Naive B cell (primary cell): Measurements from ENCODE around the gene DACT2. TPM values are rescaled to one million over a fixed set of nuclear protein-coding genes. Genes with fewer than 3 reads are reported as not detected.
"Not testable (repeated sequence)": the region's sequence is repeated elsewhere in the genome, so short reads cannot be mapped to it uniquely, and the experiment has no call there.

ENCODE experiments used
- ATAC-seq, 2 donors: fragments of 150-1000 bp; cut with Tn5 transposase; 2 replicates each; pipeline ENCODE4 v1.10.0; 2021; ENCODE audit warnings: low read depth in 2 of 2, mild to moderate bottlenecking in 2 of 2, moderate library complexity in 2 of 2
- DNase-seq: peaks from one replicate; pipeline ENCODE4 v3.0.0; 2022
- H3K27ac Mint-ChIP-seq, 6 donors: one replicate each; pipeline ENCODE4 v1.8.0; 2020 to 2022; ENCODE audit warnings: mild to moderate bottlenecking in 6 of 6, mixed read lengths in 6 of 6, moderate library complexity in 5 of 6, inconsistent platforms in 2 of 6
- H3K27me3 Mint-ChIP-seq, 3 donors: one replicate each; pipeline ENCODE4 v1.8.0; 2021 to 2022; ENCODE audit warnings: mixed read lengths in 3 of 3, mild to moderate bottlenecking in 1 of 3
- H3K36me3 Mint-ChIP-seq, 2 donors: one replicate each; pipeline ENCODE4 v1.8.0; 2020 to 2022; ENCODE audit warnings: mixed read lengths in 2 of 2, inconsistent platforms in 1 of 2, mild to moderate bottlenecking in 1 of 2
- H3K4me1 Mint-ChIP-seq, 3 donors: one replicate each; pipeline ENCODE4 v1.8.0; 2020 to 2022; ENCODE audit warnings: mixed read lengths in 3 of 3, inconsistent platforms in 1 of 3, mild to moderate bottlenecking in 1 of 3, moderate library complexity in 1 of 3
- H3K4me3 Mint-ChIP-seq, 8 donors: one replicate each; pipeline ENCODE4 v1.8.0; 2020 to 2022; ENCODE audit warnings: mild to moderate bottlenecking in 8 of 8, mixed read lengths in 8 of 8, moderate library complexity in 8 of 8, inconsistent platforms in 2 of 8
- H3K9me3 Mint-ChIP-seq, 7 donors: one replicate each; pipeline ENCODE4 v1.8.0; 2020 to 2022; ENCODE audit warnings: mixed read lengths in 7 of 7, mild to moderate bottlenecking in 5 of 7, inconsistent platforms in 2 of 7, moderate library complexity in 1 of 7
- polyA plus RNA-seq, 6 donors: library from polyadenylated mRNA; unstranded; fragments of 300-500 nt; fragmentation: Illumina TruSeq; gene quantifications; one replicate each; pipeline ENCODE4 v1.2.3, GENCODE V29; 2021; ENCODE audit warnings: low read depth in 6 of 6

The DACT2 gene
- polyA plus RNA-seq, 6 donors from 2014 or later: not detected

DNA sequence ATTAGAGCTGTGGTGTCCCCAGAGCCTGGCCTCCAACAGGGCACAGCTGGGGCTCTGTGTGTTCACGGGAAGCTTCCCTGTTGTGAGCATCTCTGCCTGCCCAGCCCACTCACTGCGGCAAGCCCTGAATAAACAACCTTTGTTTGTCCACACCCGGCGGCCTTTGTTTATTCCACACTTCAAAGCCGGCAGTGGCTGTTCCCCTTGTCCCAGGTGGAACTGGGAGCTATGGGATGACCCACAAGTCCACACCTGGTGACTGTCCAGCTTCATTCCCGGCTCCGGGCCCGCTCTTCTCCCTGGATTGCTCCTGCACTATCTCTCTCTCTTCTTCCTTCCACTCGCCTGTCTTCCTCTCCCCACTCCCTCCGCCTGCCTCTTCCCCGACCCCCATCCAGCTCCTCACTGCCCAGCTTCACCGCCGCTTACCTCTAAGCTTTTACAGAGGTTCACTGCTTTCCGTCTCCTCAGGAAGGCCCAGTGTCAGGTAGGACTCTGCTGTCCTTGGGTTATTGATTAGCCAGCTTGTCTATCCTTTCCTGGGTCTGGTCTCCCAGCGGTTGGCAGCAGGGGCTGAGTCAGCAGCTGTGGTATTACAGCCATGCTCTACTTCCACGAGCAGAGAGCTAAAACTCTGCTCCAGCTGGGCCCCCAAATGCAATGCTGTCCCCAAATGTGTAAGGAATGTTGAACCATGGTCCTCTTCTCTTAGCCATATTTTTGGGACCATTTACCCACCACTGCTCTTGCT, 17.8 kb downstream of the DACT2 start:
- no peak for DNase-seq
- H3K27ac Mint-ChIP-seq: no peak overlapping the region
- peaks cover 0 to 3% (median 0%) of the 10 kb centered on the region in 7 donors for H3K9me3 Mint-ChIP-seq
- H3K27me3 Mint-ChIP-seq: peaks cover 0 to 16% (median 7%) of the 10 kb centered on the region in 3 donors
- no peak overlapping the region for H3K4me3 Mint-ChIP-seq
- no peaks in the 10 kb centered on the region for H3K4me1 Mint-ChIP-seq
- ATAC-seq: no peak
- H3K36me3 Mint-ChIP-seq: no peaks in the 10 kb centered on the region

DNA sequence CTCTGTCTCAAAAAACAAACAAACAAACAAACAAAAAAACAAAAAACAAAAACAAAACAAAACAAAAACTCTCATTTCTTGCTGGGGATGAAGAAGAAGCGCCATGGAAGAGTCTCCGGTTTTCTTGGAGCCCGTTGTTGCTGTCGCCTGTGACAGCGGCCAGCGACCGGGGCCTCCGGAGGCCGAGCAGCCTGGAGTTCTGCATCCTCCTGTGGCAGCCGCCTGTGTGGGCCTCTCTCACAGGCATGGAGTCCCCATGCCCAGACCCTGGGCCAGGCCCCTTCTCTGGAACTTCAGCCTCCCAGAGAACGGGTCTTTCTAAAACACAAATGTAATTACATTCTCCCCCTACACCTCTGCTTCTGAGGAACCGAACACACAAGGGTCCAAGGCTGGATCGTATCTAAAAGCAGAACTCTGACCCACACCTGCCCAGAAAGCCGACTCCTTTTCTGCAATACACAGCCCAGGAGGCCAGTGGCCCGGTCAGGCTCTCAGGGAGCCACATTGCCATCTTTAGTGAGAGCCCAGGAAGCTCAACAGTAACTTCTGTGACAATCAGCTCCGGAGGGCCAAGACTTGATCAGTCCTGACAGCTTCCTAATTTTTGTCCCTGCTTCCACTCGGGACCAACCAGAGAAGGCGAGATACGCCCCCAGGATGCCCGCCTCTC, 18.5 kb downstream of the DACT2 start:
- no peaks in the 10 kb centered on the region for H3K36me3 Mint-ChIP-seq
- H3K9me3 Mint-ChIP-seq: peaks cover 0 to 4% (median 0%) of the 10 kb centered on the region in 7 donors
- no peak for ATAC-seq
- no peak overlapping the region for H3K27ac Mint-ChIP-seq
- H3K4me3 Mint-ChIP-seq: no peak overlapping the region
- no peaks in the 10 kb centered on the region for H3K4me1 Mint-ChIP-seq
- no peak for DNase-seq
- peaks cover 0 to 16% (median 7%) of the 10 kb centered on the region in 3 donors for H3K27me3 Mint-ChIP-seq

DNA sequence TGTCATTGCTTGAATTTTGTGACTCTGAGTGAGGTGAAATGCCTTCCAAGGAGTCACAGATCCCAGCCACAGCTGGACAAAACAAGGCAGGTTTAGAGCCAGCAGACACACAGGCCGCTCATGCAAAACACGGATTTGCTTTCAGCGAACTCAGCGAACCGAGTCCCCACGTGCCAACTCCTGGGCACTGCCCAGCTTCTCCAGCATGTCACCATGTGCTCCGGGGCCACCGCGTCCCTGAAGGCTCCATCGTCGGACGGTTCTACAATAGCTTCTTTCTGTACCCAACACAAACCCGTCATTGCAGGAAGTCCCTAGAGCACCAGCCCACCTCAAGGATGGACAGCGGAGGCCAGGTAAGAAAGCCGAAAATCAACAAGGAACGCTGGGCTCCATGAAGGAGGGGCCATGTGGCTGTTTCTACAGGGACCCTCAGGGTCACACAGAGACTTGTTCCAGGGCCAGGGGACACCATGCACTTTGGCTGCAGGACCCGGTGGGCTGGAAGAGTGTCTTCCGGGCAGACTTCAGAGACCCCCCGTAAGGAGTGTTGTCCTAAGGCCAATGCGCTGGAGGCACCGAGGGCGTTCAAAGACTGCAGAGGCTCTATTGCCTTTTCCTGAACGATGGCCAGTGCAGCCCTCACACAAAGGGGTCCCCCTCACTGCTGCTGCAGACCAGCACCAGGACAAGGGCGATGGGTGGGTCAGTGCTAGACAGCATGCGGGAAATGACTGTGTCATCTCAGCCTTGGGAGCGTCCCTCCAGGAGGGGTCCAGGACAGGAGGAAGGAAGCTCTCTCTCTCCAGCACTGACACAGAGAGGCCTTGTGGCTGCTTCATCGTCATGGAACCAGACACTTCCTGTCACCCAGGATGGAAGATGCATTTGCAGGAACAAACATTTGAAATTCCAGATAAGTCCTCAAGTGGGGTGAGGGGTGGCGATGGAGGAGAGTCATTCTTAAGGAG, 19.8 kb downstream of the DACT2 start:
- Mint-ChIP-seq H3K27ac (no peak overlapping the region), H3K36me3 (peaks cover 0 to 6% of the 10 kb centered on the region in 2 donors), H3K4me3 (no peak overlapping the region), H3K27me3 (peaks cover 0 to 16% (median 7%) of the 10 kb centered on the region in 3 donors), H3K4me1 (no peaks in the 10 kb centered on the region), H3K9me3 (peaks cover 0 to 11% (median 0%) of the 10 kb centered on the region in 7 donors)
- DNase-seq (no peak), ATAC-seq (no peak)

DNA sequence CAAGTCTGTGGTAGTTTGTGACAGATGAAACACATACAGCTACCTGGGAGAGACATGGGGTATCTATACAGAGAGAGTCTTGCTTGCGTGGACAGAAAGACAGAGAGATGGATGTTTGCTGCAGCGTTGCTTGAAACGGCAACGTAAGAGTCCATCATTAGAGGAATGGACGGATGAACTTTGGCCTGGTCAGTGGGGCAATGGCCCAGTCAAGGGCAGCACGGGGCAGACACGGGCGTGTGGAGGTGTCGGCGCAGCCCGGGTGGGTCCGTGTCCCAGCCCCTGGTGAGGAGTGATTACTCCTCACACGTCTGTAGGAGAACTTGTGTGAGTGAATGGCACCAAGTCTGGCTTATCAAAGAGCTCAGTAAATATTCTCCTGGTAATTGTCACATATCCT, 21.9 kb downstream of the DACT2 start:
- H3K27ac Mint-ChIP-seq: no peak overlapping the region
- DNase-seq: no peak
- peaks cover 0 to 6% of the 10 kb centered on the region in 2 donors for H3K36me3 Mint-ChIP-seq
- no peak for ATAC-seq
- no peak overlapping the region for H3K4me3 Mint-ChIP-seq
- H3K4me1 Mint-ChIP-seq: no peaks in the 10 kb centered on the region
- peaks cover 0 to 9% (median 7%) of the 10 kb centered on the region in 3 donors for H3K27me3 Mint-ChIP-seq
- H3K9me3 Mint-ChIP-seq: peaks cover 0 to 11% (median 0%) of the 10 kb centered on the region in 7 donors

DNA sequence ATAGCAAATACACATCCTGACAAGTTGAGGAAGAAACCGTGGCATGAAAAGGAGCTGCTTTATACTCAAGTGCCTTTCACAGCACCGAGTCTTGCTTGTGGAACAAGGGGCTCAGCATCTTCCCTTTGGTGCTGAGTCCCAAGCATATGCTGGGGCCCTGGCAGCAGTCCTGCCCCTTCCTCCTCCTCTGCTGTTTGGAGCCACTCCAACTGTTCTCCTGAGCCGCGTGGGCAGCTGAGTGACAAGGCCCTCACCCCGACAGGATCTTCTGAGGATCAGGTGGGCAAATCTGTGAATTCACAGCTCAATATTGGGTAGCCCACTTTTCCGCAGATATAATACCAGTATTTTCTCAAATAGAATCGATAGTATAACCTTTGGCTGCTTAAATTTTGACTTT, 24.7 kb downstream of the DACT2 start:
- Mint-ChIP-seq H3K27ac (no peak overlapping the region), H3K9me3 (peaks cover 0 to 7% (median 0%) of the 10 kb centered on the region in 7 donors), H3K4me3 (no peak overlapping the region), H3K4me1 (no peaks in the 10 kb centered on the region), H3K36me3 (peaks cover 0 to 6% of the 10 kb centered on the region in 2 donors), H3K27me3 (no peaks in the 10 kb centered on the region)
- DNase-seq: no peak
- ATAC-seq: no peak

DNA sequence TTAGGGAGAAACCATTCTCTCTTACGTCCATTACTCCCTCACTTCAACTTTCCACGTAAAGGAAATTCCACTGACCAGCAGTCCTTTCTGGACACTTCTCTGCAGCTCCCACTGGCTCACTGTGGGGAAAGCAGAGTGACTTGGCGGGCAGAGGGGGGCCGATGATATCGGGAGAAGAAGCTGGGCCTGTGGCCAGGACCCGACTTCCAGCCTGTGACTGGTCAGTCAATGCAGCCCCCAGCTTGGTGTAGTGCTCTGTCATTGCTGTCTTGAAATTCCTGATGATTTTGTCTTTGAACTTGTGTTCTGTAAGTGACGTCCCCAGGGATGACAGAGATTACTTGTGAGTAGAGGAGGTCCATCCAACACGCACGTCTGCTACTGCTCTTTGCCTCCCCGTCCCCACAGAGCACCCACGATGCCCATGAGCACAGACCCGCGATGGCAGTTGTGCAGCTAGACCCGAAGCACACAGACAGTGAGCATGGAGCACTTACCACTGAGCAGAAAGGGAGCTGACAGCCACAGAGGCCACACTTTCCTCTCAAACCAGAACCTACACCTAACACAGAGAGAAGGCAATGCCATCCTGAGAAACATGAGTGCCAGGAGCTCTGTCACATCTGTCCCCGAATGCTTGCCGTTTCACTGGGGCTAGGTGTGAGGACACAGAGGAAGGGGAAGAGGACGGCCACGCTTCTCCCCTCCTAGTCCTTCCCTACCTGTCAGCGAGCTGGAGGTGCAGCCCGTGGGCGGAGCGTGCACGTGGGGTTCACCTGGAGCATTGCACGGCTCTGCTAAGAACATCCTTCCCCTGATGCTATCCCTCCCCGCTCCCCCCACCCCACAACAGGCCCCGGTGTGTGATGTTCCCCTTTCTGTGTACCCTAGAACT, 25.7 kb downstream of the DACT2 start:
- DNase-seq: no peak
- no peak for ATAC-seq
- Mint-ChIP-seq H3K9me3 (peaks cover 0 to 7% (median 0%) of the 10 kb centered on the region in 7 donors), H3K27me3 (no peaks in the 10 kb centered on the region), H3K4me3 (no peak overlapping the region), H3K4me1 (no peaks in the 10 kb centered on the region), H3K36me3 (peaks cover 0 to 6% of the 10 kb centered on the region in 2 donors), H3K27ac (no peak overlapping the region)

DNA sequence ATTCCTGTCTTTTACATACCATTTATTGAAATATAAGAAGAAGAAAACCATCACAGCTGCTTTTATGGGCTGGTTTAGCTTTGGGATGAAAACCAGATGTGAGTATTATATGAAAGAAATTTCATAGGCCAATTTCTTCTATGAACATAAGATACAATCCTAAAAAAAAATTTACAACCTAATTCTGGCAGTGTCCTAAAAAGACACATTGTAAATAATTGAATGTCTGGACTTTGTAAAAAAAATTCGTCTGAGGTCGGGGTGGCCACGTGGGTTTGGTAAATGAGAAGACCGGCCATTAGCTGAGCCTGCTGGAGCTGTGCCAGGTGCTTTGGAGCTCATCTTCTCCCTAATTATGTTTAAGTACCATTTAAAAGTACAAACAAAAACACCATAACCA, 26.8 kb downstream of the DACT2 start:
- DNase-seq (no peak), ATAC-seq (no peak)
- peaks cover 0 to 7% (median 0%) of the 10 kb centered on the region in 7 donors for H3K9me3 Mint-ChIP-seq

DNA sequence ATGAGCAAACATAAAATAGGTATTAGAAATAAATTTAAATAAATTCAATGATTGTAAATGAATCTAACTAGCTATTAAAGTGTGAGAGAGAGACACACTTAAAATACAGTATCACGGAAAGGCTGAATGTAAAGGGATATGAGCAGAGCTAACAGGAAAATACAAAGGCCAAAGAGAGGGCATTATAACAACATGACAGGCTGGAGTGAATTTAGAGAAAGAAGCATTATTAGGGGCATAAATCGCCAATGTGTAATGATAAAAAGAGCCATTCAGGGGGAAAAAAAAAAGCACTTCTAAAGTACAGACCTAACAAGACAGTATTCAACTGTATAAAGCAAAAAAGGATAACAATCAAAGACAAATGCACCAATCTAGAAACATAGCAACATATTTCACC, 28.1 kb downstream of the DACT2 start:
- H3K27me3 Mint-ChIP-seq: peaks cover 0 to 8% (median 0%) of the 10 kb centered on the region in 3 donors
- H3K4me3 Mint-ChIP-seq: no peak overlapping the region
- H3K27ac Mint-ChIP-seq: no peak overlapping the region
- H3K9me3 Mint-ChIP-seq: peaks cover 0 to 7% (median 0%) of the 10 kb centered on the region in 7 donors
- peaks cover 0 to 6% of the 10 kb centered on the region in 2 donors for H3K36me3 Mint-ChIP-seq
- ATAC-seq (no peak), DNase-seq (no peak)
- H3K4me1 Mint-ChIP-seq: no peaks in the 10 kb centered on the region

More for the DNA sequence above, 26.8 kb downstream of the DACT2 start:
- no peak overlapping the region for H3K4me3 Mint-ChIP-seq
- H3K27me3 Mint-ChIP-seq: peaks cover 0 to 7% (median 0%) of the 10 kb centered on the region in 3 donors
- no peak overlapping the region for H3K27ac Mint-ChIP-seq
- no peaks in the 10 kb centered on the region for H3K4me1 Mint-ChIP-seq
- H3K36me3 Mint-ChIP-seq: peaks cover 0 to 6% of the 10 kb centered on the region in 2 donors

DNA sequence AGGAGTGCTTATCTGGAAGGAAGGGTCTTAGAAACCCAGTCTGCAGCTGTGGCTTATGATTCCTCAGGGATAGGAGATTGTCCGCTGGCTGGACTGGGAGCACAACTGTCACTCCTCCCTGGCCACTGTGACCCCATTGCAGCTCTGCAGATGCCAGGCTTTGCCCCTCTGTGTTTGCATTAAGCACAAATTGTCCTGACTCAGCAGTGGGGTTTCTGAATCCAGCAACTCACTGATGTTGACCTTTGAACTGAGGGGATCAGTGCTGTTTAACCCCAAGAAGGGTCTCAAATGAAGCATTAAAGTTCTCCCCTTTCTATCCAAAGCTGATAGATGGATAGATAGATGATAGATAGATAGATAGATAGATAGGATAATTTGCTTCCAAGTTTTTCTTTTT, 29.5 kb downstream of the DACT2 start:
- ATAC-seq (no peak), DNase-seq (no peak)
- H3K4me1 Mint-ChIP-seq: no peaks in the 10 kb centered on the region
- no peaks in the 10 kb centered on the region for H3K36me3 Mint-ChIP-seq
- no peak overlapping the region for H3K27ac Mint-ChIP-seq
- H3K9me3 Mint-ChIP-seq: no peaks in the 10 kb centered on the region
- H3K4me3 Mint-ChIP-seq: no peak overlapping the region
- peaks cover 0 to 13% (median 0%) of the 10 kb centered on the region in 3 donors for H3K27me3 Mint-ChIP-seq

DNA sequence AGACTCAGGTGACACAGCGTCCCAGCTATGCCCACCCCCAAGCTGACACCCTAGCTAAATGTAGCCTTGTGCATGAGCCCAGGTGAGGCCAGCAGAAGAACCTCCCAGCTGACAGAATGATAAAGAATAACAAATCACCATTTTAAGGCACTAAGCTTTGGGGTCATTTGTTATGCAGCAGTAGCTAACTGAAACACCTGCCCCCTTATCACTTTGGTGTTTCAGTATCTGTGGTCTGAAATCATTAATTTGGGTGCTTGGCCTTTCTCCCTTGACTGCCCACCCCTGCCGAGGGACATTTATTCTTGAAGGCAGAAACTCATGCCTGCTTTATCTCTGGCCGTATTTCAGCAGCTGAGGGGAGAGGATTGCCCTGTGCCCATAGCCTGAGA, 30.0 kb downstream of the DACT2 start:
- no peak for DNase-seq
- no peak for ATAC-seq

DNA sequence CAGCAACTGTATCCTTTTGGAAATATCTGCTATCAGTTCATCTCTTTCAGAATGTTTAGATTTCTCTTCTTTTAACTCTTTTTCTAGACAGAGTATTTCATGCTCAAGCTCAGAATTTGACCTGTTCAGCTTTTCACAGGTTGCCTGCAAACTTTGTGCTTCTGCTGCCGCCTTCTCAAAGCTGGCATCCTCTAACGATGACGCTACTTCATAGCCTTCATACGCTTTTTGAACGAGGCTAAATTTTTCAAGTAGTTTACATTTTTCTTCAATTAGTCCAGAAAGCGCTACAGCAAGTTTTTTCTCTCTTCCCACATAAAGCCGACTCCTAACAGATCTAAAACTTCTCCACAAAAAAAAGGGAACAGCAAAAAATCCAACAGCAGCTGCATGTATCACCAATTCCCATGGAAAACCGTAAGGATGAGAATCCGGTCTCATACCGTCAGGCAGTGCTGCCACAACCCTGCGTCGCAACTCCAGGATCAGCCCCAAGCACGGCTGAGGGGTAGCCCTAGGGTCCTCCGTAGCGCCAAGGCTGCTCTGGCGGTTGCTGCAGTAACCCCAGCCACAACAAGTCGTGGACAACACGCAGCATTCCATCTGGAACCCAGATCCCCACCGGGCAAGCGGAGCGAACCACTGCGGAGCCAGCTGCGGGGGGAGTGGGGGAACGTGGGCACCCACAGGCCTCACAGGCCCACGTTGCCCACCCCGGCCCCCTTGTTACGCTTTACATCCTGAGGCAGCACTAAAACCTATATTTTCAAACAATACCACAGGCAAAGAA, 30.6 kb downstream of the DACT2 start:
- no peak for ATAC-seq
- H3K36me3 Mint-ChIP-seq: no peaks in the 10 kb centered on the region
- no peak overlapping the region for H3K27ac Mint-ChIP-seq
- H3K9me3 Mint-ChIP-seq: peaks cover 0 to 4% (median 0%) of the 10 kb centered on the region in 7 donors
- DNase-seq: no peak
- peaks cover 0 to 19% (median 0%) of the 10 kb centered on the region in 3 donors for H3K27me3 Mint-ChIP-seq
- H3K4me3 Mint-ChIP-seq: no peak overlapping the region
- H3K4me1 Mint-ChIP-seq: no peaks in the 10 kb centered on the region

More for the DNA sequence above, 30.0 kb downstream of the DACT2 start:
- H3K27me3 Mint-ChIP-seq: peaks cover 0 to 19% (median 0%) of the 10 kb centered on the region in 3 donors
- no peaks in the 10 kb centered on the region for H3K4me1 Mint-ChIP-seq
- H3K27ac Mint-ChIP-seq: no peak overlapping the region
- H3K36me3 Mint-ChIP-seq: no peaks in the 10 kb centered on the region
- peaks cover 0 to 4% (median 0%) of the 10 kb centered on the region in 7 donors for H3K9me3 Mint-ChIP-seq
- H3K4me3 Mint-ChIP-seq: no peak overlapping the region

DNA sequence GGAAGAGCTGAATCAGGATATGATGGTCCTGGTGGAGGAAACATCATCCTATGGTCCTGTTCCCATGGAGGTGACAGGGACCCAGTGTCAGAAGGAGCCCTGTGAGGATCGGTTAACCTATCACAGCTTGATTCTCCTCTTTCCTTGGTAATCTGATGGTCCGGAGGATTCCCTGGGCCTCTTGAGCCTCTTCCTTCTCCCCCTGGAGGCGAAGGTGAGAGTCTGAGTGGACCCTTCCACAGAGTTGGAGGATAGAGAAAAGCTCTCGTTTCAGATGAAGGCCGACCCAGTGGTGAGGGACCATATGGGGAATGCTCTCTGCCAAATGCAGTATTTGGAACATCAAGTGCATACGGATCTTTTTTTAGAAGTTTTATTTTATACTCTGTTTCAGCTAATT, 32.1 kb downstream of the DACT2 start:
- DNase-seq, H3K4me3 Mint-ChIP-seq, ATAC-seq, H3K4me1 Mint-ChIP-seq, H3K36me3 Mint-ChIP-seq, H3K9me3 Mint-ChIP-seq, H3K27ac Mint-ChIP-seq: not testable (repeated sequence)
- H3K27me3 Mint-ChIP-seq: peaks cover 0 to 19% (median 0%) of the 10 kb centered on the region in 3 donors
